Islet of Langerhans (tissue), 1 donor: ENCODE measurements around the gene GIT2.
"Not testable (repeated sequence)": the region's sequence is repeated elsewhere in the genome, so short reads cannot be mapped to it uniquely, and the experiment has no call there.

Source experiments
- FAIRE-seq: peaks from one replicate; lab custom pipeline; 2011; peaks lifted over from hg19 to GRCh38; lab: Jason Lieb, UNC

Gene GIT2

DNA sequence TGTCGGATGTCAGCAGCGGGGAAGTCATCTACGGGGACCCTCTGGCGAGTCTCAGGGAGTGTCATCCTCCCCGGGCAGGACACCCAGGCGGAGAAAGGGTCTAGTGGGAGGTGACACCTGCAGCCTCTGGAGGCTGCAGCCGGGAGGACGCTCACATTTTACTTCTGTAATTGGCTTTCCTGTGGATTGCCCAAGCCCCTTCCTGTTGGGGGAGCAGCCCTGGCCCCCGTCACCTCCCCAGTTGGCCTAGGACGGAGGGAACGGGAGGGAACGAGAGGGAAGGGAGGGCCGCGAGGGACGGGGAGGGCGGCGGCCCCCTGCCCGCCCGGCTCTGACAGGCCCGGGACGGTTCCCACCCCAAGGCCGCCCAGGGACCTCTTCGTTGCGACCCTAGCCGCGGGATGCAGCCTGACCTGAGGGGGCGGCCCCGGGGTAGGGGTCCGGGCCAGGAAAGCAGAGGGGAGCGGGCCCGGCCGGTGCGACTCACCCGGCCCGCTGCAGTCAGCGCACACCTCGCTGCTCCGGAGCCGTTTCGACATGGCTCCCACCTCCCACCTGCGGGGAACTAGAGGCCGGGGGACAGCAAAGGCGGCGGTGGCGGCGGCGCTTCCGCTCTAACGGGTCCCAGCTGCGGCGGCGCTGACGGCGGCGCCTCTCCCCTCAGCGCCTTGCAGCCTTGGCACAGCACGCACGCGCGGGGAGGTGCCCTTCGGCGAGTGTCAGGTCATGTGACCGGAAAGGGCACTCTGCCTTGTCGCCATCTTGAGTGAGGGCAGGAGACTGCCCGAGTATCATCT, at the start of gene GIT2:
GIT2 (minus strand) TSS at position 683 of the 797 bp plus-strand sequence; CDS start at position 539, 144 bp downstream.
- FAIRE-seq = no peak

GRCh38 chr12:110042264-110042663, 46.1 kb upstream of the GIT2 start:
- FAIRE-seq = peak; percentile 97

DNA sequence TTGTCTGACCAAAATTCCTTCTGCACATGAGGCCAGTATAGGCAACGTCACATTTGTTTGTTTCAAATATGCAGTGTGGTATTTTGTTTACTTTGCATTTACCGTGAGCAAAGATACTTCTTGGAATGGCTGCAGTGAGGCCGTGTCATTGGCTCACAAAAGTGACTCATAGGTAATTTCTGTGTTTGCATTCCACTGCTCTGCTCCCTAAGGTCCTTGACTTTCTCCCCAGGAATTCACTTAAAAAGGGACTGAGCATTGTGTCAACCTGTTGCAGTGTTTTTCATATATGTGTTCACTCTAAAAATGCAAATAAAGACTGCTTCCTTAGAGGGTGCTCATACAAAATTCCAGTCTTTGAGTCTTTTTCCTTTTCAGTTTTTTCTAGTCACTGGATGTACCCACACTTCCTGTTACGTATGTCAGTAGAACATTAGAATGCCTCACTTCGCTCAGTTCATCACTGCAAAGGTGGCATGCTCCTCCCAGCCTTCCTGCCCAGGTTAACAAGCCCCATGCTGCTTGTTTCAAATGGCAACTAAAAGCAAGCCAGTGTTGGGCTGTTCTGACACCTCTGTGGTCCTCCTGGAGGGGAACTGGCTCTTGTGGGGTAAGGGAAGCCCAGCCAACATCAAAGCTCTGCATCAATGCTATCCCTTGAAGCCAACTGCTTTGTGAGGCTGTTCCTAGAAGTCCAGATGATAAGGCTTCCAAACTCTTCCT, 43.1 kb upstream of the GIT2 start:
- FAIRE-seq = no peak

- FAIRE-seq = no peak
These were observed 42.5 kb upstream of the GIT2 start for GRCh38 chr12:110038741-110039084.

DNA sequence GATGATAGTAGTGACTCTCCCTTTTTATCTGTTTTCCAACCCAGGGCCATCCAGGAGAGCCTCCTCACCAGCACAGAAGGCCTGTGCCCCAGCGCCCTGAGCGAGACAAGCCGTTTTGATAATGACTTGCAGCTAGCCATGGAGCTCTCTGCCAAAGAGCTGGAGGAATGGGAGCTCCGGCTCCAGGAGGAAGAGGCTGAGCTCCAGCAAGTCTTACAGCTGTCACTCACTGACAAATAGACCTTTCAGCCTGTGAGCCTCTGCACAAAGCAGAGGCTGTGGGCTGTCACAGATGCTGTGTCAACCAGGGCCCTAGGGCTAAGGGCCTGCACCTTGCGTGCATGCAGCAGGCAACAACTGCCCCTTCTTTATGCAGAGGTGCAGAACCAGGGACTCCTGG, 41.1 kb upstream of the GIT2 start:
- no peak for FAIRE-seq

- no peak for FAIRE-seq
These were observed 39.5 kb upstream of the GIT2 start for GRCh38 chr12:110035534-110036104.

GRCh38 chr12:110033888-110034287, 37.7 kb upstream of the GIT2 start:
- FAIRE-seq = no peak

- no peak for FAIRE-seq
These were observed 33.2 kb upstream of the GIT2 start for GRCh38 chr12:110029290-110029815.

DNA sequence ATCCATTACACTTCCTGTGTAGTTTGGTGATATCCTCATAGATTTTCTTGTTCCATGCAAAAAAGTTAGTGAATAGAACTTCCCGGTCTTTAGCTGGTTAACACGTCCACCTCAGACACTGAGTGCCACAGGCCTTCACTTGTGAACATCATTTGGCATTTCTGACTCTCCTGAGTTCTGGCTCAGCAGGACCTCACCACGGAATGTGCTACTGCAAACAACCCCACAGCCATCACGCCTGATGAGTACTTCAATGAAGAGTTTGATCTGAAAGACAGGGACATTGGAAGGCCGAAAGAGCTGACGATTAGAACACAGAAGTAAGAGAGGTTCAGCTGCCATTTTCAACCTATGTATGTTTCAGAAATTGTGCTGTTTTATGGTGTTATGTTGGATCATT, 32.2 kb upstream of the GIT2 start:
- FAIRE-seq = no peak

DNA sequence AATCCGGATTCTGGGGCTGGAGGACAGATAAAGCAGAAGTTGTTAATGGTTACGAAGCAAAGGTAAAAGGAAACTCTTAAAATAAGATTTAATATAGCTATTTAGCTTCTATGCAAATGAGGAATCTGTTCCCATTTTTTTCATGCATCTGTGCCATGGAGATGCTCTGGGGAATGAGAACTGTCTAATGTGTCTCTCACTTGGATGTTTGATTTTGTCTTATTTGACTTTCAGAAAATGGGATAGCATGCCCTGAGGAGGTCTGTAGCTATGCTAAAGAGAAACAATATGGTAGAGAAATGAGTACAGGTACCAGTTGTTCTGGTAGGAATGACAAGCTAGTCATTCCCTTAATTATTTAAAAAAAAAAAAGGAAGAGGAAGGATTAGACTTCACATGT, 27.9 kb upstream of the GIT2 start:
- FAIRE-seq = no peak

GRCh38 chr12:110023059-110023980, 27.2 kb upstream of the GIT2 start:
- FAIRE-seq = no peak

DNA sequence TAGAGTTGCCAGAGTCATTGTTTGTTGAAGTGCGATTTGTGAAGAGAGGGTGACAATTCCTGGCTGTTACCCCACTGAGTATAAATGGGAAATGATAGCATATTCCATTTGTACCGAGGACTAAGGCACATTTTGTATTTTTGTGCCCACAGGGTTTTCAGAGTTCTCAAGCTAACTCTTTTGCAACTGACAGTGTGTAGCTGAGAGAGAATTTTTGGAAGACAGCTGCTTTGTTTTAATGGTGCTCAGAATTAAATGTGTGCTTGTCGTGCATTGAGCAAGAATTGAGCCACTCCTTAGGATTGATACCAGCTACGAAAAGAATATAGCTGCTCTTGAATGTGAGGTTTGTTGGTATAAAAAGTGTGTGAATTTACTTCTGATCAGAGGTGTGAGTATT, 24.8 kb upstream of the GIT2 start:
- no peak for FAIRE-seq

- FAIRE-seq = no peak
These were observed 19.0 kb upstream of the GIT2 start for GRCh38 chr12:110015132-110015531.

GRCh38 chr12:110012659-110013058, 16.5 kb upstream of the GIT2 start:
- no peak for FAIRE-seq

GRCh38 chr12:110012137-110012536, 16.0 kb upstream of the GIT2 start:
- no peak for FAIRE-seq

- no peak for FAIRE-seq
These were observed 14.9 kb upstream of the GIT2 start for GRCh38 chr12:110010853-110011723.

- FAIRE-seq = not testable (repeated sequence)
These were observed 12.7 kb upstream of the GIT2 start for GRCh38 chr12:110008681-110009398.

GRCh38 chr12:110007881-110008280, 11.7 kb upstream of the GIT2 start:
- no peak for FAIRE-seq

DNA sequence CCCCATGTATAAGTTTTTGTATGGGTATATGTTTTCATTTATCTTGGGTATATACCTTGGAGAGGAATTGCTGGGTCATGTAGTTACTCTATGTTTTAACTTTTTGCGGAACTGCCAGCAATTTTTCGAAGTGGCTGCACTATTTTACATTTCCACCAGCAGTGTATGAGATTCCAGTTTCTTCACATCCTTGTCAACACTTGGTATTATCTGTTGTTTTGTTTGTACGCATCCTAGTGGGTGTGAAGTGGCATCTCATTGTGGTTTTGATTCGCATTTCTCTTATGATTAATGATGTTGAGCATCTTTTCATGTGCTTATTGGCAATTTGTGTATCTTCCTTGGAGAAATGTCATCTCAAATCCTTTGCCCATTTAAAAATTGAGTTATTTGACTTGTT, 9.9 kb upstream of the GIT2 start:
- FAIRE-seq = no peak

DNA sequence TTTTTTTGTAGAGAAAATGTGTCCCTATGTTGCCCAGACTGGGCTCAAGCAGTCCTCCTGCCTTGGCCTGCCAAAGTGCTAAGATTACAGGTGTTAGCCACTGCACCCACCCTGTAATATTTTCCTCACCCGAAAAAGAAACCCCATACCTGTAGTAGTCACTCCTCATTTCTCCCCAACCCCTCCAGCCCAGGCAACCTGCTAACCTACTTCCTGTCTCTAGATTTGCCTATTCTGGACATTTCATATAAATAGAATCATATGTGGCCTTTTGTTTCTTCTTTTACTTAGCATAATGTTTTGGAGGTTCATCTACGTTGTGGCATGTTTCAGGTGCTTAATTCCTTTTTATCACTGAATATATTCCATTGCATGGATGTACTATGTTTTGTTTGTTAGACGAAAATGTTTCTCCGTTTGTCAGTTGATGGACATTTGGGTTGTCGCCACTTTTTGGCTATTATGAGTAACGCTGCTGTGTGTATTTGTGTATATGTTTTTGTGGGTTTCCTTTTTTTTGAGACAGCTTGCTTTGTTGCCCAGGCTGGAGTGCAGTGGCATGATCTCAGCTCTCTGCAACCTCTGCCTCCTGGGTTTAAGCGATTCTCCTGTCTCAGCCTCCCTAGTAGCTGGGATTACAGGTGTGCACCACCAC, 9.3 kb upstream of the GIT2 start:
- no peak for FAIRE-seq
